Mucosa of rectum (tissue), 2 donors: ENCODE measurements around the gene TPST2.
"Not testable (repeated sequence)": the region's sequence is repeated elsewhere in the genome, so short reads cannot be mapped to it uniquely, and the experiment has no call there.

ENCODE experiments used
- H3K27ac ChIP-seq, 2 donors: one replicate each; pipeline ENCODE4 v1.7.0; 2013; ENCODE audit warnings: inconsistent platforms in 2 of 2, low read depth in 2 of 2, low read length in 2 of 2
- H3K27me3 ChIP-seq, 2 donors: one replicate each; pipeline ENCODE4 v1.7.0; 2013; ENCODE audit warnings: low read length in 2 of 2; ENCODE audit not compliant: control insufficient read depth in 2 of 2, insufficient read depth in 2 of 2
- H3K36me3 ChIP-seq, 2 donors: one replicate each; pipeline ENCODE4 v1.7.0; 2013; ENCODE audit warnings: low read length in 2 of 2; ENCODE audit not compliant: control insufficient read depth in 2 of 2, insufficient read depth in 2 of 2
- H3K4me1 ChIP-seq, 2 donors: one replicate each; pipeline ENCODE4 v1.7.0; 2013; ENCODE audit warnings: low read length in 2 of 2, mild to moderate bottlenecking in 1 of 2; ENCODE audit not compliant: control insufficient read depth in 2 of 2, insufficient read depth in 2 of 2
- H3K4me3 ChIP-seq, 2 donors: one replicate each; pipeline ENCODE4 v1.7.0; 2013; ENCODE audit warnings: low read length in 2 of 2
- H3K9ac ChIP-seq, 2 donors: one replicate each; pipeline ENCODE4 v1.7.0; 2013; ENCODE audit warnings: low read length in 2 of 2, low read depth in 1 of 2, mild to moderate bottlenecking in 1 of 2
- H3K9me3 ChIP-seq, 2 donors: one replicate each; pipeline ENCODE4 v1.7.0; 2013; ENCODE audit warnings: low read length in 2 of 2; ENCODE audit not compliant: control insufficient read depth in 2 of 2
- donor health status: healthy.
- donor health status: Normal muscosa, but diverticular disease.

TPST2 gene

DNA sequence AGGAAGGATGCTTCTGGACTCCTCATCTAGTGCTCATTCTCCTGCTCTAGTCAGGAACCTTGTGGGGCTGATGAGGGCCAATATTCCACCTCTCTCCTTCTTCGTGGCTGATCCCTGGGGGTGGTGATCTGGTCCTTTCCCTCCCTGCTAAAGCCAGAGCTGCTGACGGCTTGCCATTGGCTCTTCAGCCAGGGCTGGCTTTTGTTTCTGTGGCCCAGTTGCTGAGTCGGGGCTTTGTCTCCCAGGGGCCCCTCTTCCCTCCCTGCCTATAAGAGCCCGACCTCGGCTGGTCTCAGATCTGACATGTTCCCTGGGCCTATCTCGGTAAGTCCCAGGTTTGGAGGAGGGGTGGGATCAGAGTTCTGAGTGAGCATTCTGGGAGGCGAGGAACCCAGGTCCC lies 31.7 kb upstream of the TPST2 start, which contains the start of gene CRYBA4:
Gene CRYBA4 (plus strand): TSS at position 301 of the 400 bp plus-strand sequence. CDS start 634 bp downstream, outside the sequence.
- no peaks in the 10 kb centered on the region for H3K27me3 ChIP-seq
- no peak within 1 kb of the TSS for H3K9ac ChIP-seq
- H3K4me3 ChIP-seq: no peak within 1 kb of the TSS
- no peaks in the 10 kb centered on the region for H3K4me1 ChIP-seq
- no peaks in the 10 kb centered on the region for H3K36me3 ChIP-seq
- H3K9me3 ChIP-seq: no peaks in the 10 kb centered on the region
- H3K27ac ChIP-seq: no peak within 1 kb of the TSS

GRCh38 chr22:26620197-26620596 lies 30.3 kb upstream of the TPST2 start:
- Histone ChIP-seq H3K4me1 (no peaks in the 10 kb centered on the region), H3K27me3 (no peaks in the 10 kb centered on the region), H3K9ac (no peak overlapping the region), H3K9me3 (no peaks in the 10 kb centered on the region), H3K27ac (no peak overlapping the region), H3K36me3 (no peaks in the 10 kb centered on the region), H3K4me3 (no peak overlapping the region)

DNA sequence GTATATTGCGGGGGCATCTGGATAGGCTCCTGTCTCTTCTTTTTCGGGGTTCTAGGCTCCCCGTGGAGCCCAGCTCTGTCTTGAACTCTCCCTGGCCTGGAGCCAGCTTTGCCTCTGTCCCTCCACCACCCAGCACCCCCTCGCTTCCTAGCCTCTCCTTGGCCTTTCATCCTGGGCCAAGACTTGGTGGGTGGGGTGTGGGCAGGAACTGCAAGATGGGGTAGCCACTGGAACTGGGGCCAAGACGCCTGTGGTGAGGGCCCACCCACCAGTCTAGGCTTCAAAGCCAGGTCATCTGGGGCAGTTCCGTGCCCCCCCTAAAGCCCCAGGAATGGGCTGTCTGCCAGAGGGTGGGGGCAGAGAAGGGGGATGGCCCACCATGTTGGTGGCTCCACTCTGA lies 29.6 kb upstream of the TPST2 start:
- H3K4me3 ChIP-seq: no peak overlapping the region
- H3K27ac ChIP-seq: no peak overlapping the region
- H3K36me3 ChIP-seq: no peaks in the 10 kb centered on the region
- no peaks in the 10 kb centered on the region for H3K9me3 ChIP-seq
- no peak overlapping the region for H3K9ac ChIP-seq
- peaks cover 0 to 2% of the 10 kb centered on the region in 2 donors for H3K4me1 ChIP-seq
- no peaks in the 10 kb centered on the region for H3K27me3 ChIP-seq

DNA sequence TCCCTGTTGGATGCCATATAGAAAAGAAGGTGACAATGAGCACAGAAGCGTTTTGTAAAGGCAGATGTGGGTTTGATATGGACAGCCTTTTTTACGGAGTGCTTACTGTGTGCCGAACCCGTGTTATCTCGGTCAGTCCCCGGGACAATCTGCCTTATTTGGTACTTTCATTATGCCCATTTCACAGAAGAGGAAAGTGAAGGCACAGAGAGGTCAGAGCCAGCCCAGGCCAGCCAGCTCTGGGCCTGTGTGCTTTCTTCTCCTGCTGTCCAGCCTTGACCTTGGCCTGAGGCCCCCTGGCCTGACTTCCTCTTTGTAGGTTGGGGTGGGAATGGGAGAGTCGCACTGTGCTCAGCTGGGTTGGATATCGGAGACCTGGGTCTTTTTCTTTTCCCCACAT lies 28.5 kb upstream of the TPST2 start:
- H3K4me3 ChIP-seq: no peak overlapping the region
- no peak overlapping the region for H3K9ac ChIP-seq
- H3K27ac ChIP-seq: no peak overlapping the region

DNA sequence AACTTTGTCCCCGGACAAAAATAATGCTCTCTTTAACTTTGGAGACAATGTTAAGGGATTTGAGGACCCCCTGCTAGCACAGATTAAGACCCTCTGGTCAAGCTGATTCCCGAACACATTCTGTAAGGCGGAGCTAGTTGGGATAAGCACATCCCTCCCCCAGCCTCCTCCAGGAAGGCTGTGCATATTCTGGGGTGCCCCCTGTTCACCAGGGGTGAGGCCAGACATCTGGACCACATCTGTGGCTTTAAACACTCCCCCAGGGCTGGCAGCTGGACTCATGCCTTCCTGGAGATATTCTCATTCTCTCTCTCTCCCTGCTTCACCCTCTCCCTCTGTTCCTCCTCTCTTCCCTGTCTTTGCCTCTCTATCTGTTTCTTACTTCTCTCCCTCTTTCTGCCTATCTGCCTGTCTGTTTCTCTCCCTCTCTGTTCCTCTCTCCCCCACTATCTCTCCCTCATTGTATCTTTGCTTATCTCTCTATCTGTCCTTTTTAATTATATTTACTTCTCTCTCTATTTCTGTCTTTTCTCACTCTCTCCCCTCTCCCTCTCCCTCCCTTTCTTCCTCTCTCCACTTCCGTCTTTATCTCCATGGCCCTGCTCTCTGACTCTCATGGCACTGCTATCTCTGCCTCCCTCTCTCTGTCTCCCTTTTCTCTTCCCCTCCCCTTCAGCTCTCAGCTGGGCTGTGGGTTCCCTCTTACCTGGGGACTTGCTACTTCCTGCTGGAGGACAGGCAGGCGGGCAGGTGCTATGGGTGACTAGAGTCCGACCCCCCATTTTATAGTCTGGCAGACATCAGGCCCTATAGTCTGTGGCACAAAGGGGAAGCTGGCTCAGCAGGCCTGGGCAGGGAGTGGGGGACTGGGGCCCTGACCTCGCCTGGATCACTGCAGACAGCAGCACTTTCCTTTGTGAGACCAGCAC lies 27.6 kb upstream of the TPST2 start, which contains the start of gene CRYBB1:
Gene CRYBB1 (minus strand): TSS at position 757 of the 929 bp plus-strand sequence. CDS start 1,708 bp downstream, outside the sequence.
- H3K9me3 ChIP-seq: no peaks in the 10 kb centered on the region
- no peak within 1 kb of the TSS for H3K9ac ChIP-seq
- H3K4me1 ChIP-seq: peaks cover 0 to 2% of the 10 kb centered on the region in 2 donors
- no peak within 1 kb of the TSS for H3K4me3 ChIP-seq
- peaks cover 0 to 3% of the 10 kb centered on the region in 2 donors for H3K27me3 ChIP-seq
- no peaks in the 10 kb centered on the region for H3K36me3 ChIP-seq
- peak within 1 kb of the TSS in 1 of 2 donors; percentile 48 for H3K27ac ChIP-seq

More for the DNA sequence above, 28.5 kb upstream of the TPST2 start:
- Histone ChIP-seq H3K27me3 (no peaks in the 10 kb centered on the region), H3K4me1 (peaks cover 0 to 2% of the 10 kb centered on the region in 2 donors), H3K36me3 (no peaks in the 10 kb centered on the region), H3K9me3 (no peaks in the 10 kb centered on the region)

DNA sequence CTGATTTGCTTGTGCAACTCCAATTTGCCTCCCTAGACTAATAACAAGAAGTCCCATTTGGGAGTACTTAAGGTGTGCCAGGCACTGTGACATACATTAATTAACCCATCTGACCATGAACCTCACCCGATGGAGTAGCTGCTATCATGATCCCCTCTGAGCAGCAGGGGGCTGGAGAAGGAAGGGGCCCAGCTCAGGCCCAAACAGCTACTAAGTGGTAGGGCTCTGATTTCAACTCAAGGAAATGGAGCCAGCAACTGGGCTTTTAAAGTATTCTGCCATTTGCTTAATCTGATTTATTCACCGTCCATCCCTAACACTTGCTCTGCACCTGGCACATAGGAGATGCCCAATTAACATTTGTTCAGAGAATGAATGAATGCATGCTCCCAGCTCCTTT lies 26.7 kb upstream of the TPST2 start:
- Histone ChIP-seq H3K4me3 (no peak overlapping the region), H3K27ac (no peak overlapping the region), H3K27me3 (peaks cover 0 to 3% of the 10 kb centered on the region in 2 donors), H3K9me3 (no peaks in the 10 kb centered on the region), H3K4me1 (peaks cover 0 to 2% of the 10 kb centered on the region in 2 donors), H3K9ac (no peak overlapping the region), H3K36me3 (no peaks in the 10 kb centered on the region)

- peaks cover 0 to 3% of the 10 kb centered on the region in 2 donors for H3K27me3 ChIP-seq
- H3K9me3 ChIP-seq: no peaks in the 10 kb centered on the region
- H3K27ac ChIP-seq: peak overlapping the region in 1 of 2 donors; percentile 32
- no peaks in the 10 kb centered on the region for H3K36me3 ChIP-seq
- H3K4me3 ChIP-seq: no peak overlapping the region
- no peak overlapping the region for H3K9ac ChIP-seq
- H3K4me1 ChIP-seq: peaks cover 0 to 2% of the 10 kb centered on the region in 2 donors
These were observed 26.0 kb upstream of the TPST2 start for GRCh38 chr22:26615830-26616435.

DNA sequence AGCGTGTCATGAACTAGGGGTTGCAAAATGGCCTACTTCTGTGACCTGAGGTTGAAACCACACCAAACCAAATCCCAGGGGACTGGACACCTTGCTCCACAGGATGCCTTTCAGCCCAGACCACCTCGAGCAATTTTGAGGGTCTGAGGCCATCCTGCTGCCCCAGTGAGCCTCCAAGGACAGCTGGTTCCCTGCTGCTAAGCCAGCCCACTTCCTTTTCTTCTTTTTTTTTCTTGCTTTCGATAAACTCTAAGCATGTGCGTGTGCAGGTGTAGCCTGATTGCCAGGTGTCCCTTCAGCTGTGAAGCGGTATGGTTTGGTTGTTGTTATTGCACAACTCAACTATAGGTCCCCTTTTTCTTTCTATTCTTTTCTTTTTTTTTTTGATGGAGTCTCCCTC lies 25.2 kb upstream of the TPST2 start:
- H3K27me3 ChIP-seq: peaks cover 0 to 3% of the 10 kb centered on the region in 2 donors
- H3K9me3 ChIP-seq: no peaks in the 10 kb centered on the region
- peaks cover 0 to 8% of the 10 kb centered on the region in 2 donors for H3K4me1 ChIP-seq

DNA sequence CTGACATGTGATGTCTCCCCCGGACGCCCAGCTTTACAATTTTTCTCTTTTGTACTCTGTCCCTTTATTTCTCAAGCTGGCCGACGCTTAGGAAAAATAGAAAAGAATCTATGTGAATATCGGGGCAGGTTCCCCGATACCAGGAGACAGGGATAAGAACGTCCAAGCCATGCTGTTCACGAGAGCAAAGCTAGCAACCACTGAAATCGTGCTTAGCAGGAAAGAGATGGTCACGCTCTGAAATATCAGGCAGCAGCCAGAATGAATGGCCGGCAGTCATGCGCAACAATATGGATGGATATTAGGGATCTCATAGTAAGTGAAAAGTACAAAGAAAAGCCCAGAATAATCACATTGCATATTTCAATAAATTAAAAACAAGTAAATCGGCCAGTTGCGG lies 24.4 kb upstream of the TPST2 start:
- Histone ChIP-seq H3K4me3 (no peak overlapping the region), H3K36me3 (no peaks in the 10 kb centered on the region), H3K27ac (peak overlapping the region in 1 of 2 donors; percentile 9), H3K4me1 (peaks cover 0 to 13% of the 10 kb centered on the region in 2 donors), H3K27me3 (peaks cover 0 to 3% of the 10 kb centered on the region in 2 donors), H3K9ac (no peak overlapping the region), H3K9me3 (no peaks in the 10 kb centered on the region)

More for the DNA sequence above, 25.2 kb upstream of the TPST2 start:
- Histone ChIP-seq H3K36me3 (no peaks in the 10 kb centered on the region), H3K27ac (no peak overlapping the region), H3K9ac (no peak overlapping the region), H3K4me3 (no peak overlapping the region)

- peaks cover 0 to 13% of the 10 kb centered on the region in 2 donors for H3K4me1 ChIP-seq
- not testable (repeated sequence) for H3K27ac ChIP-seq, H3K27me3 ChIP-seq, H3K36me3 ChIP-seq, H3K9me3 ChIP-seq, H3K9ac ChIP-seq, H3K4me3 ChIP-seq
These were observed 23.8 kb upstream of the TPST2 start for GRCh38 chr22:26613753-26614152.
